Gastroesophageal sphincter (tissue), 4 donors: ENCODE measurements around the gene TACR1. TPM values are rescaled to one million over a fixed set of nuclear protein-coding genes. Genes with fewer than 3 reads are reported as not detected.

Source experiments
- ATAC-seq: fragments of 150-250 bp; one replicate; pipeline ENCODE4 v1.9.1; 2016; ENCODE audit warnings: mild to moderate bottlenecking, moderate library complexity
- H3K27ac ChIP-seq, 4 donors: fragments of 200-600 bp; sonication (generic) in 3 of 4; 1 replicate in 3 of 4; 2 replicates in 1 of 4; pipeline ENCODE4 v1.5.1; 2016 to 2019
- H3K27me3 ChIP-seq: fragments of 200-600 bp; sonication (generic); one replicate; pipeline ENCODE4 v1.5.1; 2019
- H3K36me3 ChIP-seq, 2 donors: fragments of 200-600 bp; sonication (generic); one replicate each; pipeline ENCODE4 v1.5.1; 2019; ENCODE audit warnings: control low read depth in 1 of 2
- H3K4me1 ChIP-seq, 3 donors: fragments of 200-600 bp; sonication (generic); 1 replicate in 2 of 3; 2 replicates in 1 of 3; pipeline ENCODE4 v1.5.1; 2016 to 2019; ENCODE audit warnings: control low read depth in 2 of 3
- H3K4me3 ChIP-seq, 2 donors: fragments of 200-600 bp; sonication (generic); one replicate each; pipeline ENCODE4 v1.5.1; 2019; ENCODE audit warnings: mild to moderate bottlenecking in 1 of 2, moderate library complexity in 1 of 2
- H3K9me3 ChIP-seq, 3 donors: fragments of 200-600 bp; sonication (generic); one replicate each; pipeline ENCODE4 v1.5.1; 2017 to 2019; ENCODE audit warnings: control low read depth in 2 of 3
- CTCF ChIP-seq, 4 experiments: fragments of 200-600 bp in 2 of 4; fragments of 450-650 bp in 2 of 4; sonication (generic) in 1 of 4; IDR thresholded peaks; one replicate each; pipeline ENCODE4 v1.5.1; 2017 to 2019; ENCODE audit warnings: antibody characterized with exemption in 4 of 4, mild to moderate bottlenecking in 2 of 4, moderate library complexity in 2 of 4
- EP300 ChIP-seq: sonication (generic); formaldehyde crosslinking; IDR thresholded peaks from one replicate; pipeline ENCODE4 v1.6.1; 2017; ENCODE audit warnings: antibody characterized with exemption, mild to moderate bottlenecking
- POLR2A ChIP-seq, 2 donors: fragments of 450-650 bp; IDR thresholded peaks; one replicate each; pipeline ENCODE4 v1.6.1; 2017; ENCODE audit warnings: antibody characterized with exemption in 2 of 2, mild to moderate bottlenecking in 2 of 2, moderate library complexity in 1 of 2
- POLR2AphosphoS5 ChIP-seq: sonication (generic); formaldehyde crosslinking; IDR thresholded peaks from one replicate; pipeline ENCODE4 v1.6.1; 2017; ENCODE audit warnings: antibody characterized with exemption
- WGBS, 2 donors: methylation state at CpG; one replicate each; pipeline ENCODE4 v1.1.5; 2018; ENCODE audit warnings: low coverage in 1 of 2; 5-methylcytosine and 5-hydroxymethylcytosine counted together
- total RNA-seq, 4 donors: library from RNA; depleted of rRNA; stranded (reverse); fragments of >200 nt; gene quantifications; one replicate each; pipeline ENCODE4 v1.1.0, GENCODE V29; 2016

The TACR1 gene
- total RNA-seq, 4 donors from 2014 or later: 2.0 to 4.2 (median 2.9) TPM

GRCh38 chr2:75025633-75026380, 173.5 kb downstream of the TACR1 start:
- TF ChIP-seq EP300 (no peak), POLR2A (IDR thresholded peaks at IDR 0.05) (no peak), CTCF (IDR thresholded peaks at IDR 0.05) (no peak), POLR2AphosphoS5 (no peak)
- H3K27ac ChIP-seq: no peak overlapping the region
- no peaks in the 10 kb centered on the region for H3K36me3 ChIP-seq
- no peak overlapping the region for H3K4me3 ChIP-seq
- 100% methylated on average over 2 of the region's 2 CpGs for WGBS, 2 donors
- no peaks in the 10 kb centered on the region for H3K9me3 ChIP-seq
- ATAC-seq: no peak
- H3K27me3 ChIP-seq: no peaks in the 10 kb centered on the region
- no peaks in the 10 kb centered on the region for H3K4me1 ChIP-seq

GRCh38 chr2:75025216-75025615, 174.1 kb downstream of the TACR1 start:
- H3K36me3 ChIP-seq: no peaks in the 10 kb centered on the region
- H3K27ac ChIP-seq: no peak overlapping the region
- no peaks in the 10 kb centered on the region for H3K27me3 ChIP-seq
- TF ChIP-seq POLR2AphosphoS5 (no peak), POLR2A (IDR thresholded peaks at IDR 0.05) (no peak), CTCF (IDR thresholded peaks at IDR 0.05) (no peak), EP300 (no peak)
- H3K4me3 ChIP-seq: no peak overlapping the region
- H3K9me3 ChIP-seq: no peaks in the 10 kb centered on the region
- no peak for ATAC-seq
- no peaks in the 10 kb centered on the region for H3K4me1 ChIP-seq

GRCh38 chr2:75023666-75024455, 175.5 kb downstream of the TACR1 start:
- WGBS, 2 donors: 89 to 100% methylated on average over 1 to 3 of the region's 3 CpGs
- H3K27me3 ChIP-seq: no peaks in the 10 kb centered on the region
- TF ChIP-seq CTCF (IDR thresholded peaks at IDR 0.05) (no peak), POLR2AphosphoS5 (no peak), POLR2A (IDR thresholded peaks at IDR 0.05) (no peak), EP300 (no peak)
- no peaks in the 10 kb centered on the region for H3K36me3 ChIP-seq
- no peak for ATAC-seq
- no peak overlapping the region for H3K27ac ChIP-seq
- H3K4me3 ChIP-seq: no peak overlapping the region
- no peaks in the 10 kb centered on the region for H3K4me1 ChIP-seq
- no peaks in the 10 kb centered on the region for H3K9me3 ChIP-seq

GRCh38 chr2:75022516-75022915, 176.8 kb downstream of the TACR1 start:
- no peak for ATAC-seq
- no peaks in the 10 kb centered on the region for H3K9me3 ChIP-seq
- no peak overlapping the region for H3K27ac ChIP-seq
- TF ChIP-seq CTCF (IDR thresholded peaks at IDR 0.05): no peak
- TF ChIP-seq EP300: no peak
- TF ChIP-seq POLR2A (IDR thresholded peaks at IDR 0.05): no peak
- no peak for TF ChIP-seq POLR2AphosphoS5
- no peaks in the 10 kb centered on the region for H3K4me1 ChIP-seq
- 43 to 54% methylated on average over 1 of the region's 1 CpG for WGBS, 2 donors
- no peak overlapping the region for H3K4me3 ChIP-seq
- H3K36me3 ChIP-seq: no peaks in the 10 kb centered on the region
- no peaks in the 10 kb centered on the region for H3K27me3 ChIP-seq

- WGBS, 2 donors: 50 to 64% methylated on average over 1 of the region's 1 CpG
- no peaks in the 10 kb centered on the region for H3K4me1 ChIP-seq
- no peak overlapping the region for H3K4me3 ChIP-seq
- TF ChIP-seq POLR2A (IDR thresholded peaks at IDR 0.05) (no peak), EP300 (no peak), CTCF (IDR thresholded peaks at IDR 0.05) (no peak), POLR2AphosphoS5 (no peak)
- no peaks in the 10 kb centered on the region for H3K36me3 ChIP-seq
- H3K9me3 ChIP-seq: no peaks in the 10 kb centered on the region
- no peak overlapping the region for H3K27ac ChIP-seq
- no peak for ATAC-seq
- H3K27me3 ChIP-seq: no peaks in the 10 kb centered on the region
Observed at GRCh38 chr2:75021672-75022071, 177.6 kb downstream of the TACR1 start.
